Measurements from ENCODE around the gene PCBP2. TPM values are rescaled to one million over a fixed set of nuclear protein-coding genes. Genes with fewer than 3 reads are reported as not detected.
A peak's percentile ranks its signal among the peaks of the same experiment; 100 is the strongest.

PCBP2 gene
- total RNA-seq, 4 donors from 2014 or later: 275 to 374 (median 365) TPM

GRCh38 chr12:53461591-53461990, 9.7 kb downstream of the PCBP2 start:
- 72% methylated on average over 8 of the region's 8 CpGs for whole genome bisulfite sequencing
- peaks cover 94 to 100% (median 100%) of the 10 kb centered on the region in 4 donors for H3K36me3 ChIP-seq
- H3K4me3 ChIP-seq: no peak overlapping the region
- H3K9me3 ChIP-seq: no peaks in the 10 kb centered on the region
- intact Hi-C loops (cut with DNase I): no loop called here
- peak overlapping the region in 2 of 4 donors; percentile 56 to 59 for H3K27ac ChIP-seq (replicated peaks in 1 of 4)
- TF ChIP-seq POLR2A (IDR thresholded peaks at IDR 0.05; ENCODE audit: low read depth) (no peak), CTCF (IDR thresholded peaks at IDR 0.05) (no peak), EP300 (IDR thresholded peaks at IDR 0.05) (no peak)
- DNase-seq (ENCODE audit: extremely low spot score): no peak
- H3K27me3 ChIP-seq: no peaks in the 10 kb centered on the region
- H3K4me1 ChIP-seq: peaks cover 47 to 72% (median 62%) of the 10 kb centered on the region in 4 donors

- Histone ChIP-seq H3K27ac (replicated peaks in 1 of 4) (peak overlapping the region in 1 of 4 donors; percentile 16), H3K36me3 (peaks cover 94 to 100% (median 100%) of the 10 kb centered on the region in 4 donors), H3K9me3 (no peaks in the 10 kb centered on the region), H3K27me3 (no peaks in the 10 kb centered on the region), H3K4me3 (no peak overlapping the region), H3K4me1 (peaks cover 49 to 82% (median 66%) of the 10 kb centered on the region in 4 donors)
- DNase-seq (ENCODE audit: extremely low spot score): no peak
- WGBS: 75% methylated on average over 3 of the region's 3 CpGs
- intact Hi-C loops (cut with DNase I): no loop called here
- TF ChIP-seq CTCF (IDR thresholded peaks at IDR 0.05) (no peak), EP300 (IDR thresholded peaks at IDR 0.05) (no peak), POLR2A (IDR thresholded peaks at IDR 0.05; ENCODE audit: low read depth) (no peak), POLR2AphosphoS5 (IDR thresholded peaks at IDR 0.05) (no peak)
Observed at GRCh38 chr12:53462935-53463334, 11.0 kb downstream of the PCBP2 start.

- Histone ChIP-seq H3K4me3 (no peak overlapping the region), H3K27ac (replicated peaks in 1 of 4) (peak overlapping the region in 3 of 4 donors; percentile 8 to 39 (median 36)), H3K4me1 (peaks cover 49 to 82% (median 66%) of the 10 kb centered on the region in 4 donors), H3K9me3 (no peaks in the 10 kb centered on the region), H3K36me3 (peaks cover 95 to 100% (median 100%) of the 10 kb centered on the region in 4 donors), H3K27me3 (no peaks in the 10 kb centered on the region)
- intact Hi-C loops (cut with DNase I): no loop called here
- 64% methylated on average over 5 of the region's 5 CpGs for WGBS
- TF ChIP-seq CTCF (IDR thresholded peaks at IDR 0.05) (no peak), POLR2A (IDR thresholded peaks at IDR 0.05; ENCODE audit: low read depth) (no peak), POLR2AphosphoS5 (IDR thresholded peaks at IDR 0.05) (no peak), EP300 (IDR thresholded peaks at IDR 0.05) (no peak)
- DNase-seq (ENCODE audit: extremely low spot score): no peak
Observed at GRCh38 chr12:53463802-53464560, 12.1 kb downstream of the PCBP2 start.

- TF ChIP-seq EP300 (IDR thresholded peaks at IDR 0.05): no peak
- TF ChIP-seq POLR2AphosphoS5 (IDR thresholded peaks at IDR 0.05): no peak
- no peak for TF ChIP-seq POLR2A (IDR thresholded peaks at IDR 0.05; ENCODE audit: low read depth)
- no peak for TF ChIP-seq CTCF (IDR thresholded peaks at IDR 0.05)
- Histone ChIP-seq H3K36me3 (peaks cover 95 to 100% (median 100%) of the 10 kb centered on the region in 4 donors), H3K27me3 (no peaks in the 10 kb centered on the region), H3K4me1 (peaks cover 47 to 84% (median 65%) of the 10 kb centered on the region in 4 donors), H3K9me3 (no peaks in the 10 kb centered on the region), H3K27ac (replicated peaks in 1 of 4) (peak overlapping the region; percentile 8 to 39 (median 26)), H3K4me3 (no peak overlapping the region)
- WGBS: 85% methylated on average over 11 of the region's 11 CpGs
- intact Hi-C loops (cut with DNase I): no loop called here
- DNase-seq (ENCODE audit: extremely low spot score): no peak
Observed at GRCh38 chr12:53464685-53465418, 12.9 kb downstream of the PCBP2 start.

All from esophagus muscularis mucosa (tissue), 4 donors.